K562 (cell line): Measurements from ENCODE around the gene NUPR1.

Source experiments
- CBX3 ChIP-seq, 2 experiments: IDR thresholded peaks; 1 replicate in 1 of 2; 2 replicates in 1 of 2; pipeline ENCODE4 v1.6.1; 2012; ENCODE audit warnings: inconsistent platforms in 2 of 2, low read length in 2 of 2, borderline replicate concordance in 1 of 2, control low read depth in 1 of 2
- DMBX1 ChIP-seq: fragments of 250-450 bp; sonication (Bioruptor Pico); IDR thresholded peaks from 2 replicates; pipeline ENCODE4 v1.8.0; 2022; ENCODE audit warnings: inconsistent platforms, mild to moderate bottlenecking, moderate library complexity, borderline replicate concordance
- GABPA ChIP-seq: fragments of 200-800 bp; sonication (Bioruptor generic); conservative IDR thresholded peaks from 2 replicates; pipeline ENCODE4 v1.6.1; 2016; ENCODE audit warnings: low read depth, missing genetic modification characterization, missing compliant biosample characterization
- JUN ChIP-seq, 2 experiments: sonication (generic) in 1 of 2; formaldehyde crosslinking in 1 of 2; IDR thresholded peaks; 2 replicates each; pipeline versions ENCODE4 v1.6.1 to v1.8.0; 2012 to 2022; ENCODE audit warnings: borderline replicate concordance in 2 of 2, mild to moderate bottlenecking in 2 of 2, improper control_type of control experiment in 1 of 2, low read depth in 1 of 2, low read length in 1 of 2, missing genetic modification reagents in 1 of 2
- KDM4B ChIP-seq, 2 experiments: fragments of 450-650 bp in 1 of 2; sonication (generic) in 1 of 2; IDR thresholded peaks; 2 replicates each; pipeline ENCODE4 v1.6.1; 2016 to 2017; ENCODE audit warnings: borderline replicate concordance in 2 of 2, antibody characterized with exemption in 1 of 2, low read depth in 1 of 2, mild to moderate bottlenecking in 1 of 2
- RBM39 ChIP-seq: fragments of 200-400 bp; formaldehyde crosslinking; optimal IDR thresholded peaks from 2 replicates; pipeline ENCODE3; 2018; ENCODE audit warnings: low read depth, low read length
- ZFP36 ChIP-seq: fragments of 150-350 bp; IDR thresholded peaks from 2 replicates; pipeline ENCODE4 v1.6.1; 2018; ENCODE audit warnings: low read length, low read depth; ENCODE audit not compliant: partially characterized antibody
- ZKSCAN1 ChIP-seq: fragments of 150-350 bp; IDR thresholded peaks from 2 replicates; pipeline ENCODE4 v1.6.1; 2016; ENCODE audit warnings: low read depth, low read length
- ZNF217 ChIP-seq: sonication (generic); formaldehyde crosslinking; IDR thresholded peaks from 2 replicates; pipeline ENCODE4 v1.8.0; 2022; ENCODE audit warnings: mild to moderate bottlenecking, missing genetic modification reagents
- TF ChIP-seq, protein P1 (sequence below): sonication (generic); formaldehyde crosslinking; IDR thresholded peaks from 2 replicates; pipeline ENCODE4 v1.8.0; 2022; ENCODE audit warnings: mild to moderate bottlenecking, missing genetic modification reagents
- TF ChIP-seq, protein P2 (sequence below), 3 experiments: IDR thresholded peaks in 2 of 3; conservative IDR thresholded peaks in 1 of 3; 2 replicates each; pipeline ENCODE4 v1.5.1; 2011 to 2012; ENCODE audit warnings: low read length in 3 of 3, mild to moderate bottlenecking in 3 of 3, control low read depth in 2 of 3, improper control_type of control experiment in 1 of 3, inconsistent platforms in 1 of 3, low read depth in 1 of 3, mixed read lengths in 1 of 3, moderate library complexity in 1 of 3; ENCODE audit not compliant: insufficient read depth in 2 of 3
- TF ChIP-seq, protein P3 (sequence below): IDR thresholded peaks from 2 replicates; pipeline ENCODE4 v1.6.1; 2012; ENCODE audit warnings: low read depth, low read length, improper control_type of control experiment, borderline replicate concordance

DNA sequence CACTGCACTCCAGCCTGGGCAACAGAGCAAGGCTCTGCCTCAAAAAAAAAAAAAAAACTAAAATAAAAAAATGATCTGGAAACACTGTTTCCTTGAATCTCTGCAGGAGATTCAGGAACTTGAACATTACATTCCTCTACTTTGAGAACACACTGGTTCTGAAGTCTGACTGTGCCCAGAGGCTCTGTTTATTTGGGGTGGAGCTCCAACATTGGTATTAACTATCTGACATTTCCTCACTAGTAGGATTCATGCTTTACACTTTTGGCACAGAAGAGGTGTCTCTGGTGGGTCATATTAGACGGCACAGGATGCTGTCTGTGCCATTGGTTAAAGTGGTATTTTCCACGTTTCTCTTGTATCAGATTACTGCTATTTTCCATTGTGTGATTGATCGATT, 47.7 kb upstream of the NUPR1 start:
- TF ChIP-seq ZNF217 (CRISPR knock-in tag) = no peak
- no peak for TF ChIP-seq CBX3 (IDR thresholded peaks at IDR 0.05; ENCODE audit: borderline replicate concordance in 1 of 2, low read length in 2 of 2)
- TF ChIP-seq, protein P1, sequence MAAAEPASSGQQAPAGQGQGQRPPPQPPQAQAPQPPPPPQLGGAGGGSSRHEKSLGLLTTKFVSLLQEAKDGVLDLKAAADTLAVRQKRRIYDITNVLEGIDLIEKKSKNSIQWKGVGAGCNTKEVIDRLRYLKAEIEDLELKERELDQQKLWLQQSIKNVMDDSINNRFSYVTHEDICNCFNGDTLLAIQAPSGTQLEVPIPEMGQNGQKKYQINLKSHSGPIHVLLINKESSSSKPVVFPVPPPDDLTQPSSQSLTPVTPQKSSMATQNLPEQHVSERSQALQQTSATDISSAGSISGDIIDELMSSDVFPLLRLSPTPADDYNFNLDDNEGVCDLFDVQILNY = no peak
- TF ChIP-seq, protein P2, sequence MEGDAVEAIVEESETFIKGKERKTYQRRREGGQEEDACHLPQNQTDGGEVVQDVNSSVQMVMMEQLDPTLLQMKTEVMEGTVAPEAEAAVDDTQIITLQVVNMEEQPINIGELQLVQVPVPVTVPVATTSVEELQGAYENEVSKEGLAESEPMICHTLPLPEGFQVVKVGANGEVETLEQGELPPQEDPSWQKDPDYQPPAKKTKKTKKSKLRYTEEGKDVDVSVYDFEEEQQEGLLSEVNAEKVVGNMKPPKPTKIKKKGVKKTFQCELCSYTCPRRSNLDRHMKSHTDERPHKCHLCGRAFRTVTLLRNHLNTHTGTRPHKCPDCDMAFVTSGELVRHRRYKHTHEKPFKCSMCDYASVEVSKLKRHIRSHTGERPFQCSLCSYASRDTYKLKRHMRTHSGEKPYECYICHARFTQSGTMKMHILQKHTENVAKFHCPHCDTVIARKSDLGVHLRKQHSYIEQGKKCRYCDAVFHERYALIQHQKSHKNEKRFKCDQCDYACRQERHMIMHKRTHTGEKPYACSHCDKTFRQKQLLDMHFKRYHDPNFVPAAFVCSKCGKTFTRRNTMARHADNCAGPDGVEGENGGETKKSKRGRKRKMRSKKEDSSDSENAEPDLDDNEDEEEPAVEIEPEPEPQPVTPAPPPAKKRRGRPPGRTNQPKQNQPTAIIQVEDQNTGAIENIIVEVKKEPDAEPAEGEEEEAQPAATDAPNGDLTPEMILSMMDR (IDR thresholded peaks at IDR 0.05 in 2 of 3, conservative IDR thresholded peaks at IDR 0.05 in 1 of 3; ENCODE audit: insufficient read depth in 2 of 3, low read depth in 1 of 3, low read length in 3 of 3) = no peak
- no peak for TF ChIP-seq ZKSCAN1
- TF ChIP-seq JUN (IDR thresholded peaks at IDR 0.05; ENCODE audit: borderline replicate concordance, low read depth, low read length) = no peak
- no peak for TF ChIP-seq JUN (CRISPR knock-in tag; IDR thresholded peaks at IDR 0.05; ENCODE audit: borderline replicate concordance)
- TF ChIP-seq KDM4B (IDR thresholded peaks at IDR 0.05; ENCODE audit: borderline replicate concordance in 2 of 2, low read depth in 1 of 2) = no peak
- TF ChIP-seq, protein P3, sequence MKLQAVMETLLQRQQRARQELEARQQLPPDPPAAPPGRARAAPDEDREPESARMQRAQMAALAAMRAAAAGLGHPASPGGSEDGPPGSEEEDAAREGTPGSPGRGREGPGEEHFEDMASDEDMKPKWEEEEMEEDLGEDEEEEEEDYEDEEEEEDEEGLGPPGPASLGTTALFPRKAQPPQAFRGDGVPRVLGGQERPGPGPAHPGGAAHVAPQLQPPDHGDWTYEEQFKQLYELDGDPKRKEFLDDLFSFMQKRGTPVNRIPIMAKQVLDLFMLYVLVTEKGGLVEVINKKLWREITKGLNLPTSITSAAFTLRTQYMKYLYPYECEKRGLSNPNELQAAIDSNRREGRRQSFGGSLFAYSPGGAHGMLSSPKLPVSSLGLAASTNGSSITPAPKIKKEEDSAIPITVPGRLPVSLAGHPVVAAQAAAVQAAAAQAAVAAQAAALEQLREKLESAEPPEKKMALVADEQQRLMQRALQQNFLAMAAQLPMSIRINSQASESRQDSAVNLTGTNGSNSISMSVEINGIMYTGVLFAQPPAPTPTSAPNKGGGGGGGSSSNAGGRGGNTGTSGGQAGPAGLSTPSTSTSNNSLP = no peak
- TF ChIP-seq GABPA = no peak
- no peak for TF ChIP-seq RBM39
- no peak for TF ChIP-seq DMBX1 (CRISPR knock-in tag)
- no peak for TF ChIP-seq ZFP36
